ENCODE measurements around the gene CDCA5.

CDCA5 gene

GRCh38 chr11:65066805-65067291 lies 17.0 kb downstream of the CDCA5 start:
- Histone ChIP-seq H3K27ac (no peak overlapping the region), H3K4me3 (no peak overlapping the region)
- no peak for TF ChIP-seq CTCF (IDR thresholded peaks at IDR 0.05)
- no peak for DNase-seq (ENCODE audit: low spot score)

- Histone ChIP-seq H3K27ac (no peak overlapping the region), H3K4me3 (no peak overlapping the region)
- DNase-seq (ENCODE audit: low spot score): no peak
- TF ChIP-seq CTCF (IDR thresholded peaks at IDR 0.05): no peak
Measured at GRCh38 chr11:65066315-65066714, 17.5 kb downstream of the CDCA5 start.

- no peak overlapping the region for H3K27ac ChIP-seq
Measured at GRCh38 chr11:65065851-65066250, 18.0 kb downstream of the CDCA5 start.

GRCh38 chr11:65064847-65065240 lies 19.0 kb downstream of the CDCA5 start:
- no peak for DNase-seq (ENCODE audit: low spot score)
- Histone ChIP-seq H3K27ac (no peak overlapping the region), H3K4me3 (no peak overlapping the region)
- no peak for TF ChIP-seq CTCF (IDR thresholded peaks at IDR 0.05)

More at GRCh38 chr11:65065851-65066250, 18.0 kb downstream of the CDCA5 start:
- no peak overlapping the region for H3K4me3 ChIP-seq
- TF ChIP-seq CTCF (IDR thresholded peaks at IDR 0.05): no peak
- DNase-seq (ENCODE audit: low spot score): no peak

- H3K27ac ChIP-seq: no peak overlapping the region
- H3K4me3 ChIP-seq: no peak overlapping the region
- TF ChIP-seq CTCF (IDR thresholded peaks at IDR 0.05): no peak
- no peak for DNase-seq (ENCODE audit: low spot score)
Measured at GRCh38 chr11:65063532-65063931, 20.3 kb downstream of the CDCA5 start.

GRCh38 chr11:65060913-65061408 lies 22.9 kb downstream of the CDCA5 start:
- Histone ChIP-seq H3K4me3 (no peak overlapping the region), H3K27ac (no peak overlapping the region)
- DNase-seq (ENCODE audit: low spot score): no peak
- TF ChIP-seq CTCF (IDR thresholded peaks at IDR 0.05): no peak

- Histone ChIP-seq H3K27ac (no peak overlapping the region), H3K4me3 (no peak overlapping the region)
- TF ChIP-seq CTCF (IDR thresholded peaks at IDR 0.05): no peak
- no peak for DNase-seq (ENCODE audit: low spot score)
Measured at GRCh38 chr11:65059959-65060824, 23.6 kb downstream of the CDCA5 start.

Data from coronary artery (tissue), 2 donors.